Common myeloid progenitor, CD34-positive (primary cell): ENCODE data around the gene SLC16A6.
"Not testable (repeated sequence)": the region's sequence is repeated elsewhere in the genome, so short reads cannot be mapped to it uniquely, and the experiment has no call there.

Experiments
- CTCF ChIA-PET: fragments of 350-600 bp; sonication (Branson Sonifier 250); formaldehyde crosslinking; loops from one replicate; lab custom pipeline; 2021; ENCODE audit warnings: antibody characterized with exemption; lab: Charles Lee
- POLR2A ChIA-PET: fragments of 350-600 bp; sonication (Branson Sonifier 250); formaldehyde crosslinking; loops from one replicate; lab custom pipeline; 2021; ENCODE audit warnings: antibody characterized with exemption; lab: Charles Lee
- DNase-seq, 3 donors: peaks; one replicate each; pipeline versions ENCODE4 v3.0.0 to v3.0.0-alpha.2; 2013
- H3K27ac ChIP-seq, 2 experiments: 1 replicate in 1 of 2; 2 replicates in 1 of 2; pipeline ENCODE4 v1.7.0; 2013; ENCODE audit warnings: inconsistent platforms in 2 of 2, low read length in 2 of 2, mild to moderate bottlenecking in 2 of 2, low read depth in 1 of 2, moderate library complexity in 1 of 2; ENCODE audit not compliant: severe bottlenecking in 2 of 2, insufficient read depth in 1 of 2, poor library complexity in 1 of 2
- H3K27me3 ChIP-seq, 5 experiments: replicated peaks in 2 of 5; 1 replicate in 3 of 5; 2 replicates in 2 of 5; pipeline versions ENCODE4 v1.6.1 to v1.7.0; 2013; ENCODE audit warnings: low read length in 4 of 5, mild to moderate bottlenecking in 2 of 5, moderate library complexity in 2 of 5, inconsistent platforms in 1 of 5; ENCODE audit not compliant: insufficient read depth in 5 of 5, control insufficient read depth in 4 of 5
- H3K36me3 ChIP-seq, 4 experiments: 1 replicate in 2 of 4; 2 replicates in 2 of 4; pipeline versions ENCODE4 v1.6.1 to v1.7.0; 2013; ENCODE audit warnings: low read length in 3 of 4, control low read depth in 1 of 4, mild to moderate bottlenecking in 1 of 4; ENCODE audit not compliant: control insufficient read depth in 4 of 4, insufficient read depth in 4 of 4
- H3K4me1 ChIP-seq, 4 experiments: 1 replicate in 3 of 4; 2 replicates in 1 of 4; pipeline versions ENCODE4 v1.6.1 to v1.7.1; 2013; ENCODE audit warnings: low read length in 3 of 4, mild to moderate bottlenecking in 3 of 4, control low read depth in 1 of 4, inconsistent platforms in 1 of 4, moderate library complexity in 1 of 4; ENCODE audit not compliant: control insufficient read depth in 4 of 4, insufficient read depth in 4 of 4; ENCODE audit errors: control extremely low read depth in 1 of 4
- H3K4me3 ChIP-seq, 7 experiments: 1 replicate in 4 of 7; 2 replicates in 3 of 7; pipeline versions ENCODE4 v1.5.1 to v1.7.0; 2013; ENCODE audit warnings: mild to moderate bottlenecking in 7 of 7, low read length in 6 of 7, moderate library complexity in 6 of 7, inconsistent platforms in 2 of 7, low read depth in 2 of 7, control low read depth in 1 of 7; ENCODE audit not compliant: insufficient read depth in 4 of 7, control insufficient read depth in 1 of 7; ENCODE audit errors: extremely low read depth in 1 of 7
- H3K9me3 ChIP-seq, 5 experiments: 1 replicate in 4 of 5; 2 replicates in 1 of 5; pipeline versions ENCODE4 v1.6.1 to v1.7.1; 2013; ENCODE audit warnings: low read length in 4 of 5, mild to moderate bottlenecking in 2 of 5, inconsistent platforms in 1 of 5, low read depth in 1 of 5, moderate library complexity in 1 of 5; ENCODE audit not compliant: control insufficient read depth in 4 of 5, insufficient read depth in 2 of 5; ENCODE audit errors: control extremely low read depth in 1 of 5
- WGBS: methylation state at CpG from one replicate; pipeline ENCODE4 v1.1.5; 2013; ENCODE audit not compliant: insufficient coverage; 5-methylcytosine and 5-hydroxymethylcytosine counted together

The SLC16A6 gene

DNA sequence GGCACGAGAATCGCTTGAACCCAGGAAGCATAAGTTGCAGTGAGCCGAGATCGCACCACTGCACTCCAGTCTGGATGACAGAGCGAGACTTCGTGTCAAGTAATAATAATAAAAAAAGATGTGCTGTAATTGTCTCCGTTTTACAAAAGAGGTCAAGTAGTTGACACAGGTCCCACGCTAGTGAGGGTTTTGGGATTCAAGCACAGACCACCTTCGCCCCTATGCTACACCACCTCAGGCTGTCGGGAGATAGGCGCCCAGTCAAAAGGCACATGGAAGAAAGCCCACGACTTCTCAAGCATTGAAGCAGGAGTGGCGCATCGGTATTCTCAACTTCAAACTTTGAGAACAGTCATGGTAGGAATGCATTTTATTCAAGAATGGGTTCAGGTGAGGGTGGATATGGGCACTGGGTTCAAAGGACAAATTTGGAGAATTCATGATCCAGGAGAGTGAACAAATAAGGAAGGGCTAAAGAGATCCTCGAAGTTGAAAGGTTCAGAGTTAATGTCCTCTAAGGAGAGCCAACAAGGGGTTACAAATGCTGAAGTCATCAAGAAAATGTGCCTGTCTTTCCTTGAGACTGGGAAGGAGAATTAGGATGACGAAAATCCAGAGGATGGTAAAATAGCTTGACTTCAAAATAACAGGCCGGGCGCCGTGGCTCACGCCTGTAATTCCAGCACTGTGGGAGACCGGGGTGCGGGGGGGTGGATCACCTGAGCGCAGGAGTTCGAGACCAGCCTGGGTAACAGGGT, 44.5 kb downstream of the SLC16A6 start:
- CTCF ChIA-PET, result interaction anchor here (1.2 to 1.3 kb wide), 2 partner anchors 33 to 216 kb away, joined by 3 to 5 read pairs; no protein-coding TSS in a partner anchor
- WGBS, result 99% methylated on average over 20 of the region's 24 CpGs
- peak overlapping the region in 3 of 7 experiments; percentile 23 to 80 (median 62) for H3K4me3 ChIP-seq

DNA sequence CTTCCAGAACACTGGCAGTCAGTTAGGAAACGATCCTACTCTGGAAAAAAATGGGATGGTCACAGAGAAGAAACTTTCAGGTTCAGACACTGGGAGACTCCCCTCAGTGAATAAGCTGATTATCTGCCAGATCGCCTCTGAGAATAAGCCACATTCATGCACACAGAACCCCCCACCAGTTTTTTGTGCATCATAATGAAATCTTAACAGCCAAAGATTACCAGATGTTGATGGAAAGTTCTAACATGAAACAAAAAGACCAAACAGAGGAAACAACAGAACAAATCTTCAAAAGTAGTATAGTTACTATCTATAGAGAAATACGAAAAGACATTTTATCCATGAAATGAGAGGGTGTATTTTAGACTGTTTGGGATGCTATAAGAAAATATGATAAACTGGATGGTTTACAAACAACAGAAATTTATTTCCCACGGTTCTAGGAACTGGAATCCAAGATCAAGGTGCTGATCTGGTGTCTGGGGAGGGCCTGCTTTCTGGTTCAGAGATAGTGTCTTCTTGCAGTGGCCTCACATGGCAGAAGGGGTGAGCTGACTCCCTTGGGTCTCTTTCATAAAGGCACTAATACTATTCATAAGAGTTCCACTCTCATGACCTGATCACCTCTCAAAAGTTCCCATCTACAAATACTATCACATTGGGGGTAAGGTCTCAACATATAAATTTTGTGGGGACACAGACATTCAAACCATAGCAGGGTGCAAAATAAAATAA, 51.1 kb downstream of the SLC16A6 start:
- CTCF ChIA-PET, result interaction anchor here (1.0 kb wide), 1 partner anchor 24 kb away, joined by 4 read pairs; no protein-coding TSS in a partner anchor
- Histone ChIP-seq H3K4me3 (no peak overlapping the region), H3K9me3 (no peaks in the 10 kb centered on the region), H3K27ac (no peak overlapping the region), H3K27me3 (no peaks in the 10 kb centered on the region), H3K36me3 (no peaks in the 10 kb centered on the region), H3K4me1 (peaks cover 4 to 33% (median 23%) of the 10 kb centered on the region in 4 experiments)
- WGBS, result 80% methylated on average over 1 of the region's 4 CpGs
- POLR2A ChIA-PET, result no interaction called here
- no peak for DNase-seq

More for the DNA sequence above, 44.5 kb downstream of the SLC16A6 start:
- POLR2A ChIA-PET, result interaction anchor here (0.5 to 1.4 kb wide), 2 partner anchors 8 to 9 kb away, joined by 4 to 5 read pairs; no protein-coding TSS in a partner anchor
- Histone ChIP-seq H3K27ac (no peak overlapping the region), H3K9me3 (no peaks in the 10 kb centered on the region), H3K4me1 (peaks cover 0 to 32% (median 23%) of the 10 kb centered on the region in 4 experiments), H3K27me3 (no peaks in the 10 kb centered on the region), H3K36me3 (peaks cover 0 to 2% (median 0%) of the 10 kb centered on the region in 4 experiments)
- DNase-seq, result no peak

DNA sequence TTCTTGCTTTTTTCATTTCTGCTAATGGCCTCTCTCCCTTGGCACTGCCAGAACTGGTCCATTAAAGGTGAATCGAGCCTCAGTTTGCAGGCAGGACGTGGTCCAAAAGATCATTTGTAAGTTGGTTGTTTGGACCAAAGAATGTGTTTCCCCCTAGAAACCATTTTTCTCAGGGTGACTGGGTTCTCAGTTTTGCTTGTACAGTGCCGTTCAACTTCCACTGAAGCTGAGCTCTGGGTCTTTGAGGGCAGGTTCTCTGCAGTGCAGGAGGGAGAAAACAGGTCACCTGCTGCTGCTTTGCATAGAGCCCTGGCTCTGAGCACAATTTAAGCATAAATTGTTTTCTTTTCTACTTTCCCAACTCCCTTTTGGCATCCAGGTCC, 52.1 kb downstream of the SLC16A6 start:
- no peak overlapping the region for H3K27ac ChIP-seq
- no peak overlapping the region for H3K4me3 ChIP-seq
- H3K9me3 ChIP-seq, result no peaks in the 10 kb centered on the region
- DNase-seq, result no peak
- CTCF ChIA-PET, result interaction anchor here (1.0 kb wide), 1 partner anchor 11 kb away, joined by 3 read pairs; no protein-coding TSS in a partner anchor
- 79% methylated on average over 1 of the region's 3 CpGs for WGBS
- no peaks in the 10 kb centered on the region for H3K36me3 ChIP-seq
- H3K4me1 ChIP-seq, result peaks cover 4 to 39% (median 25%) of the 10 kb centered on the region in 4 experiments
- H3K27me3 ChIP-seq, result no peaks in the 10 kb centered on the region
- POLR2A ChIA-PET, result no interaction called here

DNA sequence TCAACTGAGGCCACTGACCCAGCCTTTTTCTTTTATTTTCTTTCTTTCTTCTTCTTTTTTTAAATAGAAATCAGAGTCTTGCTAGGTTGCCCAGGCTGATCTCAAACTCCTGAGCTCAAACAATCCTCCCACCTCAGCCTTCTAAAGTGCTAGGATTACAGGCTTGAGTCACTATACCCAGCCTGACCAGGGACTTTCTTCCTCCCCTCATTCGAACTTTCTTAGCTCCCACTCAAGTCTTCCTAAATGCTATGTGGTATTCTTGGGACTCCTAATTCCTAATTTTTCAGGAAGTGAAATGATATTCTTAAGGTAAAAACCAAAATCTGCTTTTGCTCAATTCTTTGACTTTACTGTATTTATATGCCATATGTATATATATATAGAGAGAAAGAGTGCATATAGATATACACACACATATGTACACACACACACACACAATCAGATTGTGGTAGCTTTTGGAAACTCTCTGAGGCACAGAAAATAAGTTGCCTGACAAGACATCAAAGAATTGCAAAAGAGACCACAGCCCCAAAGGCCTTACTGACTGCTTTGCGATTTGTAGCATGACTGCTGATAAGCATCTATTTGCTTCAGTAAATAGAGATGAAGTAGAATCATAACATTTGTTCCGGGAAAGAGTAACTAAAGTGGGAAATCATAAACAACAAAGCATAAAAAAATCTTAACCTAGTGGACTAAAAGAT, 52.6 kb downstream of the SLC16A6 start:
- Histone ChIP-seq H3K36me3 (no peaks in the 10 kb centered on the region), H3K4me1 (peaks cover 4 to 39% (median 25%) of the 10 kb centered on the region in 4 experiments), H3K27ac (peak overlapping the region in 1 of 2 experiments; percentile 82), H3K27me3 (no peaks in the 10 kb centered on the region), H3K9me3 (no peaks in the 10 kb centered on the region), H3K4me3 (peak overlapping the region in 6 of 7 experiments; percentile 4 to 77 (median 52))
- POLR2A ChIA-PET, result interaction anchor here (0.6 to 1.1 kb wide), 2 partner anchors 8 to 9 kb away, joined by 3 to 4 read pairs; partner anchors contain the start of gene AMZ2
- CTCF ChIA-PET, result interaction anchor here (0.8 to 1.0 kb wide), 2 partner anchors 10 to 14 kb away, joined by 3 read pairs; no protein-coding TSS in a partner anchor
- DNase-seq, result peak in 2 of 3 donors; percentile 24 to 41
- no CpG with 5 or more reads among the region's 3 CpGs for WGBS

DNA sequence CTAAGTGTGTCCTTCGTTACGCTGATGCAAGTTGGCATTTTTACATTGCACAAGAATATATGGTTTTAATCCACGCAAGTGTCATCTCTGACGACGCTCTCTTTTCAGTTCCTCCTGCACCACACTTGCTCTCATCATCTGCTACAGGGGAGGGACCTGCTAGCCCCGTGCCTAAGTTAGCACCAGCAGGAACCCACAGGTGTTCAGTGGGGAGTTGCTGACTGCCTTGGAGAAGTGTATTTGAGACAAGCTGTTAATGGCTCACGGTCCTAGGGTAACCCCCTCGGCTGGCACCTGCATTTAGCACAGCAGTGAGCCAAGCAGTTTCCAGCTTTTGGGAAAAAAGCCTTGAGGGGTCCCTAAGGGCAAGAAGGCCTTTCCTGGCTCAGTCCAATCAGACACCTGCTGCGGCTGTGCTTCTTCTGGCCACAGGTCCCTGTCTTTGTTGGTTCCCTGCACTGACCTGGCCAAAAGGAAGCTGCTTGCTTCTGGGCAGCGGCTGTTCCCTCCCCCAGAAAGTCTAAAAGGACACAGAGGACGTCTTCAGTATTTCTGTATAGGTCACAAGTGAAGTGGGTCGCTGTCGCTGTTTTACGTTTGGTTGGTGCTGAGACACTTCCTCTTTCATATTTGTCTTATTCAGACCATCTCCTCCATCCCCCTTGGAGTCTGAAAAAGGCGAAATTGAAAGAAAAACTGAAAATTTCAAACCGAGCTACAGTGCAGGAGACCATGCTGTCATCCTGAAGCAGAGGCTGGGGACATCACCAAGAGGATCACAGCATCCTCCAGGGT, 53.4 kb downstream of the SLC16A6 start:
- ChIA-PET POLR2A (interaction anchor here (0.6 to 1.1 kb wide), 2 partner anchors 9 to 10 kb away, joined by 3 to 4 read pairs; partner anchors contain the start of gene AMZ2), CTCF (interaction anchor here (0.7 to 1.3 kb wide), 5 partner anchors 9 to 57 kb away, joined by 3 to 4 read pairs (median 3); no protein-coding TSS in a partner anchor)
- Histone ChIP-seq H3K4me1 (peaks cover 4 to 39% (median 25%) of the 10 kb centered on the region in 4 experiments), H3K27ac (peak overlapping the region; percentile 50 to 82), H3K4me3 (peak overlapping the region in 6 of 7 experiments; percentile 4 to 77 (median 52))
- 31% methylated on average over 12 of the region's 16 CpGs for WGBS
- H3K36me3 ChIP-seq, H3K27me3 ChIP-seq, H3K9me3 ChIP-seq: not testable (repeated sequence)
- peak; percentile 64 to 88 (median 84) for DNase-seq

DNA sequence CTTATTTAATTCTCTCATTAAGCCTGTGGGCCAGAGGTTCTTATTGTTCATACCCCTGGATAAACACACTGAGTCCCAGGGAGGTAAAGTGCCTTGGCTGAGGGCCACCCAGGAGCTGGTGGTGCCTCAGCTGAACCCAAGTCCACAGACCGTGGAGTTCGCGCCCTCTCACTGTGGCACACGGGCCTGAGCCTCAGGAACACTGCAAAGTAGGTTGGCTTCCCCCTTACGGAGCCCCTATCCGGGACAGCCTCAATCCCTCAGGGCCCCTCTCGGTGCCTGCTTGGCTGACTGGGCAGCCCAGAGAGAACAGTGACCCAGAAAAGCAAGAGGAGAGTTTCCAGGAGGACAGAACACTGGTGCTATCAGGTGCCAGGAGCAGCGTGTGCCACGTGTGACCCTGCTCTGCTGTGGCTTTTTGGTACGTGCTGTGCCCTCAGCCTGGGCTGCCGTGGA, 55.6 kb downstream of the SLC16A6 start:
- H3K27ac ChIP-seq, result peak overlapping the region; percentile 25 to 43
- POLR2A ChIA-PET, result interaction anchor here (0.6 to 0.8 kb wide), 2 partner anchors 12 to 22 kb away, joined by 4 read pairs; partner anchors contain the start of gene AMZ2

More for the DNA sequence above, 55.6 kb downstream of the SLC16A6 start:
- H3K4me3 ChIP-seq, CTCF ChIA-PET, DNase-seq, H3K9me3 ChIP-seq, H3K27me3 ChIP-seq, H3K36me3 ChIP-seq: not testable (repeated sequence)
- peaks cover 4 to 39% (median 25%) of the 10 kb centered on the region in 4 experiments for H3K4me1 ChIP-seq
- WGBS, result 48% methylated on average over 7 of the region's 11 CpGs
